HEK293 (cell line): Measurements from ENCODE around the gene FAM118A.
"Not testable (repeated sequence)": the region's sequence is repeated elsewhere in the genome, so short reads cannot be mapped to it uniquely, and the experiment has no call there.

Experiments used
- CTCF ChIA-PET: fragments of 350-600 bp; formaldehyde crosslinking; extraction: SDS; loops from one replicate; lab custom pipeline; 2021; ENCODE audit warnings: antibody characterized with exemption; lab: Yijun Ruan, JAX
- POLR2A ChIA-PET: fragments of 300-600 bp; formaldehyde crosslinking; extraction: SDS; loops from one replicate; lab custom pipeline; 2020; ENCODE audit warnings: antibody characterized with exemption, inconsistent platforms; lab: Yijun Ruan, JAX
- H3K27ac ChIP-seq: fragments of 200-500 bp; sonication (Bioruptor generic); 2 replicates; pipeline ENCODE4 v1.5.1; 2014; ENCODE audit warnings: low read depth, low read length, control low read depth, inconsistent platforms; ENCODE audit errors: extremely low read depth
- H3K36me3 ChIP-seq, 2 experiments: fragments of 200-500 bp in 1 of 2; sonication (Bioruptor generic) in 1 of 2; 1 replicate in 1 of 2; 2 replicates in 1 of 2; pipeline ENCODE4 v1.5.1; 2014 to 2017; ENCODE audit warnings: inconsistent platforms in 2 of 2, low read length in 2 of 2; ENCODE audit not compliant: control insufficient read depth in 2 of 2, insufficient read depth in 1 of 2
- H3K4me1 ChIP-seq: fragments of 200-500 bp; sonication (Bioruptor generic); 2 replicates; pipeline ENCODE4 v1.5.1; 2014; ENCODE audit warnings: mild to moderate bottlenecking, low read length, inconsistent platforms; ENCODE audit not compliant: control insufficient read depth, insufficient read depth
- H3K4me3 ChIP-seq: 2 replicates; pipeline ENCODE4 v1.5.1; 2011; ENCODE audit warnings: low read depth, mild to moderate bottlenecking, control low read depth, low read length, moderate library complexity
- H3K9me3 ChIP-seq: fragments of 200-500 bp; sonication (Bioruptor generic); 2 replicates; pipeline ENCODE4 v1.5.1; 2014; ENCODE audit warnings: low read depth, low read length, inconsistent platforms; ENCODE audit not compliant: control insufficient read depth, insufficient read depth
- EGR2 ChIP-seq: fragments of 450-650 bp; formaldehyde crosslinking; IDR thresholded peaks from 2 replicates; pipeline ENCODE4 v1.5.1; 2016; ENCODE audit warnings: low read depth, missing biosample characterization, missing genetic modification characterization
- ELK4 ChIP-seq: IDR thresholded peaks from 2 replicates; pipeline ENCODE4 v1.6.1; 2011; ENCODE audit warnings: mild to moderate bottlenecking, low read depth, low read length, borderline replicate concordance
- RBAK ChIP-seq: fragments of 450-650 bp; formaldehyde crosslinking; IDR thresholded peaks from 2 replicates; pipeline ENCODE4 v1.5.1; 2016; ENCODE audit warnings: missing biosample characterization, missing genetic modification characterization
- SP2 ChIP-seq: fragments of 450-650 bp; formaldehyde crosslinking; IDR thresholded peaks from 2 replicates; pipeline ENCODE4 v1.5.1; 2016; ENCODE audit warnings: missing biosample characterization, missing genetic modification characterization
- ZFHX2 ChIP-seq: fragments of 450-650 bp; formaldehyde crosslinking; conservative IDR thresholded peaks from 2 replicates; pipeline ENCODE4 v1.5.1; 2016; ENCODE audit warnings: missing biosample characterization, missing genetic modification characterization
- ZFP37 ChIP-seq: fragments of 450-650 bp; formaldehyde crosslinking; IDR thresholded peaks from 2 replicates; pipeline ENCODE4 v1.5.1; 2016; ENCODE audit warnings: missing biosample characterization, missing genetic modification characterization
- ZNF121 ChIP-seq: fragments of 450-650 bp; formaldehyde crosslinking; IDR thresholded peaks from 2 replicates; pipeline ENCODE4 v1.5.1; 2016; ENCODE audit warnings: missing biosample characterization, missing genetic modification characterization
- ZNF341 ChIP-seq: fragments of 450-650 bp; formaldehyde crosslinking; IDR thresholded peaks from 2 replicates; pipeline ENCODE4; 2016; ENCODE audit warnings: low read depth, missing biosample characterization, missing genetic modification characterization
- ZNF518A ChIP-seq: fragments of 450-650 bp; formaldehyde crosslinking; conservative IDR thresholded peaks from 2 replicates; pipeline ENCODE4 v1.5.1; 2016; ENCODE audit warnings: low read depth, missing biosample characterization, missing genetic modification characterization
- ZNF571 ChIP-seq: fragments of 450-650 bp; formaldehyde crosslinking; IDR thresholded peaks from 2 replicates; pipeline ENCODE4 v1.5.0; 2017; ENCODE audit warnings: missing biosample characterization, missing genetic modification characterization
- TF ChIP-seq, protein P1 (sequence below): fragments of 450-650 bp; formaldehyde crosslinking; IDR thresholded peaks from 2 replicates; pipeline ENCODE4 v1.5.1; 2017; ENCODE audit warnings: missing biosample characterization, missing genetic modification characterization
- TF ChIP-seq, protein P2 (sequence below): fragments of 450-650 bp; formaldehyde crosslinking; IDR thresholded peaks from 2 replicates; pipeline ENCODE4 v1.5.1; 2016; ENCODE audit warnings: missing biosample characterization, missing genetic modification characterization, low read depth

The FAM118A gene

GRCh38 chr22:45260395-45260759 lies 49.4 kb upstream of the FAM118A start:
- H3K36me3 ChIP-seq, H3K4me1 ChIP-seq, POLR2A ChIA-PET, H3K9me3 ChIP-seq, CTCF ChIA-PET: not testable (repeated sequence)
- TF ChIP-seq ZNF121 (tag by site-specific recombination), result peak; percentile 51; the same call in 1 of the 2 replicates
- TF ChIP-seq, all 188 proteins: peak for 1; not testable (repeated sequence) for 187
- H3K27ac ChIP-seq, H3K4me3 ChIP-seq: not testable (repeated sequence)

GRCh38 chr22:45261407-45262088 lies 48.2 kb upstream of the FAM118A start:
- H3K36me3 ChIP-seq, result no peaks in the 10 kb centered on the region
- no peak overlapping the region for H3K4me3 ChIP-seq
- peaks cover 3% of the 10 kb centered on the region; the same call in 1 of the 2 replicates for H3K4me1 ChIP-seq
- no peaks in the 10 kb centered on the region for H3K9me3 ChIP-seq
- TF ChIP-seq ZNF341 (tag by site-specific recombination), result no peak
- no peak for TF ChIP-seq ZNF571
- TF ChIP-seq SP2 (tag by site-specific recombination), result no peak
- TF ChIP-seq ZFP37 (tag by site-specific recombination), result no peak
- TF ChIP-seq, protein P1, sequence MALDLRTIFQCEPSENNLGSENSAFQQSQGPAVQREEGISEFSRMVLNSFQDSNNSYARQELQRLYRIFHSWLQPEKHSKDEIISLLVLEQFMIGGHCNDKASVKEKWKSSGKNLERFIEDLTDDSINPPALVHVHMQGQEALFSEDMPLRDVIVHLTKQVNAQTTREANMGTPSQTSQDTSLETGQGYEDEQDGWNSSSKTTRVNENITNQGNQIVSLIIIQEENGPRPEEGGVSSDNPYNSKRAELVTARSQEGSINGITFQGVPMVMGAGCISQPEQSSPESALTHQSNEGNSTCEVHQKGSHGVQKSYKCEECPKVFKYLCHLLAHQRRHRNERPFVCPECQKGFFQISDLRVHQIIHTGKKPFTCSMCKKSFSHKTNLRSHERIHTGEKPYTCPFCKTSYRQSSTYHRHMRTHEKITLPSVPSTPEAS (tag by site-specific recombination), result no peak
- TF ChIP-seq ELK4, result no peak
- TF ChIP-seq ZNF518A (tag by site-specific recombination), result no peak
- no peak for TF ChIP-seq RBAK (tag by site-specific recombination)
- TF ChIP-seq EGR2 (tag by site-specific recombination), result peak; percentile 48; the same call in 1 of the 2 replicates
- TF ChIP-seq, protein P2, sequence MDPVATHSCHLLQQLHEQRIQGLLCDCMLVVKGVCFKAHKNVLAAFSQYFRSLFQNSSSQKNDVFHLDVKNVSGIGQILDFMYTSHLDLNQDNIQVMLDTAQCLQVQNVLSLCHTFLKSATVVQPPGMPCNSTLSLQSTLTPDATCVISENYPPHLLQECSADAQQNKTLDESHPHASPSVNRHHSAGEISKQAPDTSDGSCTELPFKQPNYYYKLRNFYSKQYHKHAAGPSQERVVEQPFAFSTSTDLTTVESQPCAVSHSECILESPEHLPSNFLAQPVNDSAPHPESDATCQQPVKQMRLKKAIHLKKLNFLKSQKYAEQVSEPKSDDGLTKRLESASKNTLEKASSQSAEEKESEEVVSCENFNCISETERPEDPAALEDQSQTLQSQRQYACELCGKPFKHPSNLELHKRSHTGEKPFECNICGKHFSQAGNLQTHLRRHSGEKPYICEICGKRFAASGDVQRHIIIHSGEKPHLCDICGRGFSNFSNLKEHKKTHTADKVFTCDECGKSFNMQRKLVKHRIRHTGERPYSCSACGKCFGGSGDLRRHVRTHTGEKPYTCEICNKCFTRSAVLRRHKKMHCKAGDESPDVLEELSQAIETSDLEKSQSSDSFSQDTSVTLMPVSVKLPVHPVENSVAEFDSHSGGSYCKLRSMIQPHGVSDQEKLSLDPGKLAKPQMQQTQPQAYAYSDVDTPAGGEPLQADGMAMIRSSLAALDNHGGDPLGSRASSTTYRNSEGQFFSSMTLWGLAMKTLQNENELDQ (tag by site-specific recombination), result no peak
- TF ChIP-seq ZFHX2 (tag by site-specific recombination), result peak; percentile 39; the same call in 1 of the 2 replicates
- CTCF ChIA-PET, result interaction anchor here (0.6 kb wide), 1 partner anchor 290 kb away, joined by 3 read pairs; no protein-coding TSS in a partner anchor
- no peak overlapping the region for H3K27ac ChIP-seq
- POLR2A ChIA-PET, result no interaction called here
